ENCODE measurements around the gene ART1. TPM values are rescaled to one million over a fixed set of nuclear protein-coding genes. Genes with fewer than 3 reads are reported as not detected.

Gene ART1
- total and polyA plus RNA-seq, 4 experiments from 2014 or later, result not detected

- no peak for DNase-seq
- H3K36me3 Mint-ChIP-seq, result no peaks in the 10 kb centered on the region
- no peak overlapping the region for H3K4me3 ChIP-seq (ENCODE audit: low read length in 2 of 2)
- H3K27me3 ChIP-seq (ENCODE audit: insufficient read depth, low read length), result no peaks in the 10 kb centered on the region
- no peaks in the 10 kb centered on the region for H3K27me3 Mint-ChIP-seq
- no peak overlapping the region for H3K27ac Mint-ChIP-seq
- H3K4me1 Mint-ChIP-seq, result peaks cover 10 to 14% (median 11%) of the 10 kb centered on the region in 4 donors
- no peaks in the 10 kb centered on the region for H3K9me3 ChIP-seq (ENCODE audit: control insufficient read depth in 1 of 2, low read length in 2 of 2)
- H3K36me3 ChIP-seq (ENCODE audit: insufficient read depth, low read length), result no peaks in the 10 kb centered on the region
- ChIA-PET POLR2A (ENCODE audit: partially characterized antibody) (no interaction called here), CTCF (ENCODE audit: partially characterized antibody) (interaction anchor here (1.5 kb wide), 1 partner anchor 134 kb away, joined by 6 read pairs; no protein-coding TSS in a partner anchor)
- H3K9me3 Mint-ChIP-seq, result peaks cover 0 to 7% (median 3%) of the 10 kb centered on the region in 8 donors
- H3K4me1 ChIP-seq (ENCODE audit: insufficient read depth, low read length), result peaks cover 12% of the 10 kb centered on the region
- H3K4me3 Mint-ChIP-seq, result no peak overlapping the region
- H3K27ac ChIP-seq (ENCODE audit: low read depth, low read length), result no peak overlapping the region
- intact Hi-C loops (cut with micrococcal nuclease), result no loop called here
Measured at GRCh38 chr11:3610846-3611245, 34.1 kb upstream of the ART1 start.

GRCh38 chr11:3611976-3612678 lies 32.8 kb upstream of the ART1 start:
- Histone ChIP-seq H3K4me3 (ENCODE audit: low read length in 2 of 2) (no peak overlapping the region), H3K27me3 (ENCODE audit: insufficient read depth, low read length) (no peaks in the 10 kb centered on the region), H3K27ac (ENCODE audit: low read depth, low read length) (no peak overlapping the region), H3K4me1 (ENCODE audit: insufficient read depth, low read length) (peaks cover 12% of the 10 kb centered on the region), H3K9me3 (ENCODE audit: control insufficient read depth in 1 of 2, low read length in 2 of 2) (no peaks in the 10 kb centered on the region), H3K36me3 (ENCODE audit: insufficient read depth, low read length) (no peaks in the 10 kb centered on the region)
- Mint-ChIP-seq H3K4me1 (peaks cover 10 to 14% (median 11%) of the 10 kb centered on the region in 4 donors), H3K9me3 (peaks cover 0 to 7% (median 3%) of the 10 kb centered on the region in 8 donors), H3K36me3 (no peaks in the 10 kb centered on the region), H3K27me3 (no peaks in the 10 kb centered on the region), H3K4me3 (no peak overlapping the region), H3K27ac (no peak overlapping the region)
- DNase-seq, result no peak
- intact Hi-C loops (cut with micrococcal nuclease), result no loop called here
- ChIA-PET POLR2A (ENCODE audit: partially characterized antibody) (no interaction called here), CTCF (ENCODE audit: partially characterized antibody) (no interaction called here)

- ChIA-PET POLR2A (ENCODE audit: partially characterized antibody) (no interaction called here), CTCF (ENCODE audit: partially characterized antibody) (no interaction called here)
- peak overlapping the region in 4 of 7 donors; percentile 24 to 64 (median 26) for H3K27ac Mint-ChIP-seq
- H3K4me1 ChIP-seq (ENCODE audit: insufficient read depth, low read length), result peaks cover 12% of the 10 kb centered on the region
- H3K27me3 Mint-ChIP-seq, result no peaks in the 10 kb centered on the region
- no peaks in the 10 kb centered on the region for H3K27me3 ChIP-seq (ENCODE audit: insufficient read depth, low read length)
- no peaks in the 10 kb centered on the region for H3K36me3 Mint-ChIP-seq
- no peaks in the 10 kb centered on the region for H3K36me3 ChIP-seq (ENCODE audit: insufficient read depth, low read length)
- intact Hi-C loops (cut with micrococcal nuclease), result no loop called here
- H3K4me1 Mint-ChIP-seq, result peaks cover 10 to 14% (median 11%) of the 10 kb centered on the region in 4 donors
- peaks cover 0 to 7% (median 3%) of the 10 kb centered on the region in 8 donors for H3K9me3 Mint-ChIP-seq
- H3K9me3 ChIP-seq (ENCODE audit: control insufficient read depth in 1 of 2, low read length in 2 of 2), result no peaks in the 10 kb centered on the region
- no peak overlapping the region for H3K27ac ChIP-seq (ENCODE audit: low read depth, low read length)
- peak in 1 of 5 donors; percentile 4 for DNase-seq
- H3K4me3 Mint-ChIP-seq, result peak overlapping the region in 4 of 8 donors; percentile 0 to 23 (median 22)
- no peak overlapping the region for H3K4me3 ChIP-seq (ENCODE audit: low read length in 2 of 2)
Measured at GRCh38 chr11:3613998-3614741, 30.8 kb upstream of the ART1 start.

GRCh38 chr11:3614742-3615171 lies 30.2 kb upstream of the ART1 start:
- Mint-ChIP-seq H3K27ac (peak overlapping the region in 4 of 7 donors; percentile 24 to 64 (median 26)), H3K36me3 (no peaks in the 10 kb centered on the region), H3K9me3 (peaks cover 0 to 7% (median 3%) of the 10 kb centered on the region in 8 donors), H3K27me3 (no peaks in the 10 kb centered on the region), H3K4me3 (peak overlapping the region in 4 of 8 donors; percentile 0 to 23 (median 22)), H3K4me1 (peaks cover 10 to 14% (median 11%) of the 10 kb centered on the region in 4 donors)
- peak in 4 of 5 donors; percentile 8 to 70 (median 40) for DNase-seq
- intact Hi-C loops (cut with micrococcal nuclease), result no loop called here
- Histone ChIP-seq H3K4me1 (ENCODE audit: insufficient read depth, low read length) (peaks cover 12% of the 10 kb centered on the region), H3K27me3 (ENCODE audit: insufficient read depth, low read length) (no peaks in the 10 kb centered on the region), H3K9me3 (ENCODE audit: control insufficient read depth in 1 of 2, low read length in 2 of 2) (no peaks in the 10 kb centered on the region), H3K36me3 (ENCODE audit: insufficient read depth, low read length) (no peaks in the 10 kb centered on the region), H3K4me3 (ENCODE audit: low read length in 2 of 2) (no peak overlapping the region), H3K27ac (ENCODE audit: low read depth, low read length) (no peak overlapping the region)
- ChIA-PET POLR2A (ENCODE audit: partially characterized antibody) (no interaction called here), CTCF (ENCODE audit: partially characterized antibody) (no interaction called here)

GRCh38 chr11:3615998-3616397 lies 28.9 kb upstream of the ART1 start:
- Histone ChIP-seq H3K36me3 (ENCODE audit: insufficient read depth, low read length) (no peaks in the 10 kb centered on the region), H3K27me3 (ENCODE audit: insufficient read depth, low read length) (no peaks in the 10 kb centered on the region), H3K9me3 (ENCODE audit: control insufficient read depth in 1 of 2, low read length in 2 of 2) (no peaks in the 10 kb centered on the region), H3K4me1 (ENCODE audit: insufficient read depth, low read length) (peaks cover 12% of the 10 kb centered on the region), H3K4me3 (ENCODE audit: low read length in 2 of 2) (no peak overlapping the region), H3K27ac (ENCODE audit: low read depth, low read length) (no peak overlapping the region)
- Mint-ChIP-seq H3K36me3 (no peaks in the 10 kb centered on the region), H3K4me1 (peaks cover 10 to 14% (median 11%) of the 10 kb centered on the region in 4 donors), H3K9me3 (peaks cover 0 to 7% (median 3%) of the 10 kb centered on the region in 8 donors), H3K4me3 (no peak overlapping the region), H3K27ac (no peak overlapping the region), H3K27me3 (no peaks in the 10 kb centered on the region)
- ChIA-PET POLR2A (ENCODE audit: partially characterized antibody) (no interaction called here), CTCF (ENCODE audit: partially characterized antibody) (no interaction called here)
- no peak for DNase-seq
- intact Hi-C loops (cut with micrococcal nuclease), result no loop called here

- ChIA-PET POLR2A (ENCODE audit: partially characterized antibody) (no interaction called here), CTCF (ENCODE audit: partially characterized antibody) (no interaction called here)
- H3K4me1 Mint-ChIP-seq, result peaks cover 10 to 14% (median 11%) of the 10 kb centered on the region in 4 donors
- no peak overlapping the region for H3K4me3 ChIP-seq (ENCODE audit: low read length in 2 of 2)
- DNase-seq, result no peak
- no peaks in the 10 kb centered on the region for H3K36me3 ChIP-seq (ENCODE audit: insufficient read depth, low read length)
- H3K9me3 Mint-ChIP-seq, result peaks cover 0 to 5% (median 1%) of the 10 kb centered on the region in 8 donors
- H3K27ac Mint-ChIP-seq, result no peak overlapping the region
- H3K36me3 Mint-ChIP-seq, result no peaks in the 10 kb centered on the region
- intact Hi-C loops (cut with micrococcal nuclease), result no loop called here
- H3K4me1 ChIP-seq (ENCODE audit: insufficient read depth, low read length), result peaks cover 12% of the 10 kb centered on the region
- H3K27me3 Mint-ChIP-seq, result no peaks in the 10 kb centered on the region
- no peaks in the 10 kb centered on the region for H3K27me3 ChIP-seq (ENCODE audit: insufficient read depth, low read length)
- no peak overlapping the region for H3K27ac ChIP-seq (ENCODE audit: low read depth, low read length)
- no peaks in the 10 kb centered on the region for H3K9me3 ChIP-seq (ENCODE audit: control insufficient read depth in 1 of 2, low read length in 2 of 2)
- H3K4me3 Mint-ChIP-seq, result no peak overlapping the region
Measured at GRCh38 chr11:3616721-3617460, 28.0 kb upstream of the ART1 start.

- H3K4me3 Mint-ChIP-seq, result no peak overlapping the region
- H3K27me3 Mint-ChIP-seq, result no peaks in the 10 kb centered on the region
- no peaks in the 10 kb centered on the region for H3K36me3 ChIP-seq (ENCODE audit: insufficient read depth, low read length)
- H3K36me3 Mint-ChIP-seq, result no peaks in the 10 kb centered on the region
- no peaks in the 10 kb centered on the region for H3K9me3 Mint-ChIP-seq
- no peak overlapping the region for H3K4me3 ChIP-seq (ENCODE audit: low read length in 2 of 2)
- no peaks in the 10 kb centered on the region for H3K9me3 ChIP-seq (ENCODE audit: control insufficient read depth in 1 of 2, low read length in 2 of 2)
- H3K27ac Mint-ChIP-seq, result peak overlapping the region in 2 of 7 donors; percentile 34 to 36
- H3K4me1 Mint-ChIP-seq, result peaks cover 10 to 14% (median 11%) of the 10 kb centered on the region in 4 donors
- intact Hi-C loops (cut with micrococcal nuclease), result no loop called here
- ChIA-PET CTCF (ENCODE audit: partially characterized antibody) (interaction anchor here (1.9 kb wide), 1 partner anchor 8 kb away, joined by 7 read pairs; no protein-coding TSS in a partner anchor), POLR2A (ENCODE audit: partially characterized antibody) (no interaction called here)
- no peaks in the 10 kb centered on the region for H3K27me3 ChIP-seq (ENCODE audit: insufficient read depth, low read length)
- H3K27ac ChIP-seq (ENCODE audit: low read depth, low read length), result no peak overlapping the region
- DNase-seq, result no peak
- peaks cover 12% of the 10 kb centered on the region for H3K4me1 ChIP-seq (ENCODE audit: insufficient read depth, low read length)
Measured at GRCh38 chr11:3617990-3618389, 26.9 kb upstream of the ART1 start.
